A172 (cell line): ENCODE measurements around the gene OMA1. TPM values are rescaled to one million over a fixed set of nuclear protein-coding genes. Genes with fewer than 3 reads are reported as not detected.
A peak's percentile ranks its signal among the peaks of the same experiment; 100 is the strongest.
"Not testable (repeated sequence)": the region's sequence is repeated elsewhere in the genome, so short reads cannot be mapped to it uniquely, and the experiment has no call there.

Experiments
- DNase-seq: peaks from one replicate; pipeline ENCODE4 v3.0.0-alpha.2; 2015; ENCODE audit warnings: low spot score
- total RNA-seq: library from RNA; depleted of rRNA; stranded (reverse); fragments of >200 nt; shearing (Covaris generic); gene quantifications from 2 replicates; pipeline ENCODE4 v1.2.3, GENCODE V29; 2014; rRNA removed

OMA1 gene
- 13.6 and 20.4 TPM in 2 replicates for total RNA-seq

DNA sequence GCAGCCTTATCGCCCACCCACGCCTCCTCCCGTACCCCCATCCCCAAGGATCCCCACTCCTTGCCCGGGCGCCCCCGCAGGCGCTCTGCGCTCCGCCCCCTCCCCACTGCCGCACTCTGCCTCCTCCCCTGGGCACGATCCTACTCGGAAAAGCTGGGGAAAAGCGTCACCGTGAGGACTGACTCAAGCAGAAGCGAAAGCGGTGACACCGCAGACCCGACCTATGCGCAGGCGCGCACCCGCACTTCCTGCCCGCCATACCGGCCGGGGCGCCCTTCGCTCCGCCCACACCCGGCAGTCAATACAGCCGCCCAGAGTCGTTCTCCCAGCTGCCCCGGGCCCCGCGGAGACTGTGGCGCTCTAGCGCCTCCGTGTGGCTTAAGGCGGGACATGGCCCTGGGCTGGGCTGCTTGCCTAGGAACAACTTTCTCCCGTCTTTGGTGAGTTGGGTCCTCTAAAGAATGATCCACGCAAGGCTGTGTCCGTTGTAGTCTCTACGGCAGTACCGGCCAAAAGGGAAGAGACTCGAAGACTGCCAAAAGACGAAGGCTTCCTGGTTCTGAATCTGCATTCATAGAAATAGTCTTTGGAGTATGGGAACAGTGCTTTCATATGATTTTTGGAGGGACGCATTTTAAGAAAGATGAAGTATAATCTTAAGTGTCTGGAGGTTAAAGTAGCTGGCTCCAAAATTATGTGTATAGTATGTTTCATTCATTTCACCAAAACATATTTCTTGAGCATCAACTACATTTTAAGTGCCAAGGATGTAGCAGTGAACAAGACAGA lies at the start of gene OMA1:
OMA1 (minus strand) TSS at position 207 of the 789 bp plus-strand sequence. CDS start 7,432 bp downstream, outside the sequence.
- peak; percentile 93 for DNase-seq

DNA sequence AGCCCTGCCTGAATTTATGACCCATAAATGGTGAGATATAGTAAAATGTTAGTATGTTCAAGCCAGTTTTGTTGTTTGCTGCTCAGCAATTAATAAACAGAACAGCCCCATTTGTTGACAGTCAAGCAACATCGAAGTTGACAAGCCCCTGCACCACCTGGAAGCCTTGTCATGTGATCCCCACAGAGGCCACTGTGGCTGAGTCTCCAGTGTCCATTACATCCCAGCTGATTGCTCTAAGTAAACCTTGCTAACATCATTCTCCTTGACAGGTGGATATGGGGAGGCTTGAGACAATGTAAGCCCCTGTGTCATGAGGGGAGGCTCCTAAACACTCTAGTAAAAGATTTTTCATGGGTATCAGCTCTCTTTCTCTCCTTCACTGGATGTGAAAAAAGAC lies 48.0 kb upstream of the OMA1 start:
- no peak for DNase-seq

DNA sequence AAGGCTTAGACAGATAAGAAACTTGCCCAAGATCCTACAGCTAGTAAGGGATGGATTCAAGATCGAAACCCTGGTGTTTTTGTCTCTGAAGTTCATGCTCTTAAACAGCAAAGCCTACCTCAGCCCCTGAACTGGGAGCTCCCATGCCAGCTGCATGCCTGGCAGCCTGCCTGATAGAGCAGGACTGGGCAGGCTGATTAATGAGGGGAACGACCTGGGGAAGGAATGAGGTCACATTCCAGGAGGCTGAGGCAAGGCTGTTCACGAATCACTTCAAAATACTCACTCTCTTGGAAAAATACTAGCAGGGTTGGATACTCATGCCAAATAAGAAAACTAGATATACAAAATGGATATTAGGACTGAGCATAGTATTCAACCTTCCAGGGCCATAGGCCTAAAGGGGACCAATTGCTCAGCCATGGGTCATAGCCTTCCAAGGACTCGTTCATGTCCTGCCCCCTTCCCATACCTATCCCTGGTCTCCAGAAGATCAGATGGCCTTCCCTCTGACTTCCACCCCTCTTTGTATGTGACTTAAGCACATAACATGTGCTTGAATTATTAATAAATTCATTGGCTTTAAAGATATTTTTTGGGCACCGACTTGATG lies 46.1 kb upstream of the OMA1 start:
- peak; percentile 95 for DNase-seq

DNA sequence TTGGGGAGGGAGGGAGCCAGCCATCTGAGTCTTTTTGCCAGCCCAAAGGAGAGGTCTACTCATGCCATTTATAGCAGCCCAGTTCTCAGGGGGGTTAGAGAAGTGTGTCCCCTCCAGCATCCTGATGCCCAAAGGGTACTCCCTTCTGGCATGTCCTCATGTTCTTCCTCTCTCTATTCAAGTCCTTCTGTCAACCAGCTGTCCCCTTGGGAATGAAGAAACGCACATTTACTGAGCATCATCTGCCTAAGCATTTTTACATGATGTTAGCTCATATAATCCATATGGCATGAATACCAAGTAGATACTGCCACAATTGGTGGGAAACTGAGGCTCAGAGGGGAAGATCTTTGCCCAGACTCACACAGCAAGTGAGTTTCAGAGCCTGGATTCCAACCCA lies 45.3 kb upstream of the OMA1 start:
- no peak for DNase-seq

DNA sequence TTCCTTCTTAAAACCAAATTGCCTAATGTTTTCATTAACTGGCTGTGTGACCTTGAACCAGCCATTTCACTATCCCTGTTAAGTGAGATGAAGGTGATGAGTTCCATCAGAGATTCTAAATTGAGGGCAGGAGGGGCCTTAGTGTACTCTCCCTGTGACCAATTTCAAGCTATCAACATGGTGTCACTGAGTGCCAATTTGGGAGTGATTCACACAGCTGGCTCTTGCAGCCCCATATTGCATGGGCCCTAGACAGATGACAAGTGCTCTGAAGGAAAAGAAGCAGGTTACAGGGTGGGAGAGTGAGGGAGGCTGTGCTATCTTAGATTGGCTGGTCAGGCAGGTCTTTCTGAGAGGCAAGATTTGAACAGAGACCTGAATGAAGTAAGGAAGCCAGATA lies 43.5 kb upstream of the OMA1 start:
- DNase-seq: no peak

DNA sequence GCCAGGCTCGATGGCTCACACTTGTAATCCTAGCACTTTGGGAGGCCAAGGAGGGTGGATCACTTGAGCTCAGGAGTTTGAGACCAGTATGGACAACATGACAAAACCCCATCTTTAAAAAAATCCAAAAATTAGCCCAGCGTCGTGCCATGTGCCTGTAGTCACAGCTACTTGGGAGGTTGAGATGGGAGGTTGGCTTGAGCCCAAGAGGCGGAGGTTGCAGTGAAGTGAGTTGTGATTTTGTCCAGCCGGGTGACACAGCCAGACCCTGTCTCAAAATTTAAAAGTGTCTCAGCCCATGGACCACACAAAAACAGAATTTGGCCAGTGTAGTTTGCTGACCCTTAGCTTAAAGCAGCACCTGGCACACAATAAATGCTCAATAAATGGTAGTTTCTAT lies 41.9 kb upstream of the OMA1 start:
- no peak for DNase-seq

DNA sequence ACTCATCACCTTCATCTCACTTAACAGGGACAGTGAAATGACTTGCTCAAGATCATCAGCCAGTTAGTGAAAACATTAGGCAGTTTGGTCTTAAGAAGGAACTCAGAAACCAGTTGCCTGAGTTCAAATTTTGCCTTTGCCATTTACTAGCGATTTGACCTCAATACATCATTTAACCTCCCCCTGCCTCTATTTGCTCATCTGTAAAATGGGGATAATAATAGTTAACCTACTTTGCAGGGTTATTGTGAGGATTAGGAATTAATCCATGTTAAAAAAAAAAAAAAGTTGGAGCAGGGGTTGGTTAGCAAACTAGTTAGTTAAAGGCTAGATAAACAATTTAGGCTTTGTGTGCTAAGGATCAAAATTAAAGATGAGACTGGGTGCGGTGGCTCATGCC lies 41.1 kb upstream of the OMA1 start:
- no peak for DNase-seq

DNA sequence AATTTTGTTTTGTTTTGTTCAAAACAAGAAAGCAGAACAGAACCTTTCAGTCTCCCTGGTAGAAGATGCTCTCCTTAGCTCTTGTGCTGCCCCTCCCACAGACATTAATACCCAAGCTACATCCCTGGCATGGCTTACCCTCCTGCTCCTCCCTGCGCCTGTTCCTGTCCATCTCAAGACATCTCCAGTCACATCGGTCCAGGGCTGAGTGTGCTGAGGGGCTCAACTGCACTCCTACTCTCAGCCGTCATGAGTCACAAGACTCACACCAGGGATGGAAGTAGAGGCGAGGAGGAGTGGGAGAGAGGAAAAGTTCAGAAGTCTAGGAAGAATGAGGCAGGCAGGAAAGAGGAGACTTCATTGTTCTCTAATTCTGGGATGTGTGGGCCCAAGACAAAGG lies 39.7 kb upstream of the OMA1 start:
- no peak for DNase-seq

DNA sequence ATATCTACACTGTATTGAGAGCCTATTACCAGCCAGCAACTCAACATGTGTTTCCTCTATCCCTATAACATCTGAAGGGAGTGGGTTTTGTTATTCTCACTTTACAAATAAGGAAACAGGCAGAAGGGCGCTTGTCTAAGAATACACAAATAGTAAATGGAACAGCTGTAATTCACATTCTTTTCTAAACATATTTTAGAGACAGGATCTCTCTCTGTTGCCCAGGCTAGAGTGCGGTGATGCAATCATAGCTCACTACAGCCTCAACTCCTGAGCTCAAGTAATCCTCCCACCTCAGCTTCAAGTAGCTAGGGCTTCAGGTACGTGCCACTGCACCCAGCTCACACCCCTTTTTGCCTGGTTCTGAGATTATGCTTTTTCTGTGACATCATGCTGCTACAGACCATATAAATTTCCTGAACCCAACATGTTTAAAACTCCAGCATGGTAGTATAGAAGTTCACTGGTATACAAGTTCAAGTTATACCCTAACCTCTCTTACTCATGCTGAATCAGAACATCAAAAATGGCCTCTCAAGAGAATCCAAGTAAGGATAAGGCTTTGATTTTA lies 39.1 kb upstream of the OMA1 start:
- no peak for DNase-seq

DNA sequence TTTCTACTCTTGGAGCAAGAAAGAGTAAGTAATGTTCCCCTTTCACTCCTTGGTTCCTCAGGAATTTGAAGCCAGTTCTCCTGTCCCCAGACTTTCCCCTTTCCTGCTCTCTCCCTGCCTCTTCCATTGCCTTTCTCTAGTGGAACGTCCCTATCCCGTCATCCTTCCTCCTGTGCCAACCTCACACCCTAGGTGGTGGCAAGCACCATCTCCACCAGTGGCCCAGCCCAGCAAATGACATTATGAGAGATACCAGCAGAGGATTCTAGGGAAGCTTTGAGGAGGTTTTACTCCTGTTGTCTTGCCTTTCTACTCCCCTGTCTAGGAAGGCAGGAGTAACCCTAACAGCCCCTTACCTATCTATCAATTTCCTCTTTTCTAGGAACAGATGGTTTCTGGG lies 38.6 kb upstream of the OMA1 start:
- DNase-seq: no peak

DNA sequence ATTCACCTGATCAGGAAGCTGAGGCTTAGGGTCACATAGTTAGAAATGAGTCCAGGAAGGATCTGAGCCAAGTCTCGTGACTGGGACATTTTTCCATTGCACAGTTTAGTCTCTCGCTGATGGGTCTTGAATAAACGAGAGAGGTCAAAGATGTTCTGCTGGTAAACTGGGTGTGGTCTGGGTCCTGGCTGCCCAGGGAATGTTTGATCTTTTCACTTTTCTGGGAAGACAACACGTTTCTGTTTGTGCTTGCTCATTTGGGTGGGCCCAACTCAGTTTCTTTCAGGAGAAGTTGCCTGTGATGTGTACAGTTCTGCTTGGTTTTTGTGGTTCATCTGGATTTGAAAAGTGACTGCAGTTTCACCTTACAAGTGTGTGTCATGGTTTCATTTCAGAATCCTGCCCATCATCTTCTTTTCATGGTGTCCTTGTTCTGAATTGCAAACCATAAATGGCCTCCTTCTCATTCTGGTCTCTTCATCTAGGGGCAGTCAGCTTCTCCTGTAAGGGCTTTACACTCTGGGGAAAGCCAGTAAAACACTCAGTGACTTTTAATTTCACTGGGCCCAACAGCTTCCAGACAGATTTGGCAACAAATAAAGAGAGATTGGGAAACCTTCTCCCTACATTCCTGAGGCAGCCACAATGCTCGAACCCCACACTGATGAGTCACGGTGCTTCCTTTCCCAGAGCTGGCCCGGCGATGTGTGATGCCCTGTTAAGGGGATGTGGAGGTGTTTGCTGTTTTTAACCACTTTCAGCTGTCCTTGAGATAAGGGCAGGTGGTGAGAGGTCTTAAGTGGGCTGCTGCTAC lies 37.8 kb upstream of the OMA1 start:
- DNase-seq: peak; percentile 97

DNA sequence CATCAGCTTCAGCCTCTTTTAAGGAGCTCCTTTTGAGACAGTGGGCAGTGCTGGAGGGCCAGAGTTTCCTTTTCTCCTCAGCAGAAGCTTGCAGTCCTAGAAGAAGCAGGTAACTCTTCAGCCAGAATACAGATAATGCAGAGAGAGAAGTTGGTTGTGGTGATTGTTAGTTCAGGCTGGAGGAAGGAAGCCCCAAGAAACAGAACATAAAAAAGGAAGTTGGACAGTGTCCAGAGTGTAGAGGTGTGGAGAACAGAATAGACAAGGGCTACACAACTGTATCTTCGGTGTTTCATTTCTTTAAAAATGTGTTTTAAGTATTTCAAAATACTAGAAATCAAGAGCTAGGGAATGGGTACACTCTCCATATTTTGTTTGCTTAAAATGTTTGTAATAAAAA lies 37.0 kb upstream of the OMA1 start:
- no peak for DNase-seq

DNA sequence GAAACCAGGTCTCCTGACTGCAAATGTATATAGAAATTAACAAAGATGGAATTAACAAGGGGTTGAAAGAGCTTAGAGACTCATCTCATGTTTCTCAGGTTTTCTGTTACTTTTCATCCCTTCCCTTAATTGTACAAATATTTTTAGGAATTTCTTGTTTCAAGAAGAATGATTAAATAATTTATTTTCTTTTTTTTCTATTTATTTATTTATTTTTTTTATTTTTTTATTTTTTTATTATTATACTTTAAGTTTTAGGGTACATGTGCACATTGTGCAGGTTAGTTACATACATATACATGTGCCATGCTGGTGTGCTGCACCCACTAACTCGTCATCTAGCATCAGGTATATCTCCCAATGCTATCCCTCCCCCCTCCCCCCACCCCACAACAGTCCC lies 35.6 kb upstream of the OMA1 start:
- not testable (repeated sequence) for DNase-seq

DNA sequence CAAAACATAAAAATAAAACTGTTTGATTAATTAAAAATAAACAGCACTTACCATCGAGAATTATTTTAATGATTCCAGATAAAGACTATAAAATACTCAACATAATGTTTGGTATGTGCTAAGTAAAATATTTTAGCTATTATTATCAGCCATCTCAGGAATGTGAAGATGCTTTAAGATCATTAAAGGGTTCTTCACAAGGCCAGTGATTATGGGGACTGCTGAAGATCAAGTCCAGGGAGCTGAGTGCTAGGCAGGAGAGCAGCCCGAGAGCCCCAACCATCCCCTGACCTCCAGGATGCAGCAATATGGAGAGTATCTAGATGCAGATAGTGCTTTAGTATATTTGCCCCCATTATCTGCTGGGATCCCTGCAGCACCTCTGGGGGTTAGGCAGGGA lies 35.1 kb upstream of the OMA1 start:
- DNase-seq: no peak

DNA sequence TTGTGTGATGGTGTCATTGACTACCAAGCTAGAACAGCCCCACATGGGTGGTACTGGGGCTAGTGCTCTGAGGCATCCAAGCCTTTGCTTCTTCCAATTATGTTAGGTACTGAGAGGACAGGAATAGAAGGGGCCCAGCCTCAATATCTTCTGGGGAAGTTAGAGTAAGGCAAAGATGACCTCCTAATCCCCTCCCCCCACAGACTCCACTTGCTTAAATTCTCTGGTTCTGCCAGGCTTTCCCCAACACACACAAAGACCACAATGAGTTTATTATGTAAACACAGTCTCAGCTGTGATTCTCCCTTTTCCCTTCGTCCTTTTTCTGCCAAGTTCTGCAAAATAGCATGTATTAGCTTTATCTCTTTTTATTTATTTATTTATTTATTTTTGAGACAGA lies 33.7 kb upstream of the OMA1 start:
- no peak for DNase-seq

DNA sequence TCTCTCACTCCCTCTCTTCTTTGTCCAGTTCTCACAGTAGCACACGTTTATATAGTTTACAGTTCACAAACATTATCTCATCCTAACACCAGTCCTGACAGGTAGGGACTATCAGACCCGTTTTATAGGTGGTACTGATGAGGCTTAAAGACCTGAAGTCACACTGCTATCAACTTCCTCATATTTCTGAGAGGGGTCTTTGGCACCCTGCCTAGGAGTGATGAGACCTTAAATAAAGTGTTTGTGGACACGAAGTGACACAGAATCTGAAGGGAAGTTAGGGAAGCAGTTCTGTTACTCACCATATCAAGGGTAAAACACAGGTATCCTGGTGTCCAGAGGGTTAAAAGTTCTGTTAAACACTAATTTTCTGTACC lies 31.1 kb upstream of the OMA1 start:
- DNase-seq: no peak

DNA sequence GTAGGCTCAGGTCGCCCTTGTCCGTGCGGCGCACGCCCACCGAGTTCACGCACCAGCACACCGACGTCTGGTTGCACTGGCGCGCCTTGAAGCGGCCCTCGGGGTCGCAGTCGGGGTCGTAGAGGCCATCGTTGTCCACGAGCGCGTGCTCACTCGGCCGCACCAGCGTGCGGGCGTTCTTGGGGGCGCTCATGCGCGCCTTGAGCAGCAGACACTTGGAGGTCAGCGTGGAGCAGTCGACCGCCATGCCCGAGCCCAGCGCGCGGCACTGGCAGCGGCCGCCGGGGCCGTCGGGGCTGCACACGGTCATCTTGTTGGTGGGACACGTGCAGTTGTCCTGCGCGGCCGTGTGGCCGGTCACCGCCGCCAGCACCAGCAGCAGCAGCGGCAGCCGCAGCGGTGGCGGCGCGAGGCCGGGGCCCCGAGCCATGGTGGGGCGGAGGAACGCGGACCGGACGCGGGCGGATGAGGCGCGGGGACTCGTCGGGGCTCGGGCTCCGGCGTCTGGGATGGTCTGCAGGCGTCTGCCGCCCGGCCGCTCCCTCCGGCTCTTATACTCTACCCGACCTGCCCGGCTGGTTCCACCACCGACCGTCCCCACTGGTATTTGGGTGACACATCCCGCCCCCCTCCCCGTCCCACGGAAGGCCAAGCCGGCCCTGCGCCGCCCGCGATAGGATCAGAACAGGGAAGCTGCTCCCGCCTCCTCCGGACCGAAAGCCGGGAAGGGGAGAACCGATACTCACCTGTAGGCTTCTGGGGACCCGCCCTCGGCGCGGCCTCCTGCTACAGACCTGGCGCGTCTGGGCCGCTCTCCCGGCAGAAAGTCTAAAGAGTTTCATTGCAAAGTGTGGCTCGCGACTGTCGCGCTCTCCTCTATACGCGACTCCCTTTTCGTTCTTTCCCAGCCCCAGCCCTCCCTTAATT lies 30.5 kb upstream of the OMA1 start, which contains the start of gene TACSTD2:
TACSTD2 (minus strand) TSS at position 526 of the 927 bp plus-strand sequence; CDS start at position 430, 96 bp downstream.
- no peak for DNase-seq

DNA sequence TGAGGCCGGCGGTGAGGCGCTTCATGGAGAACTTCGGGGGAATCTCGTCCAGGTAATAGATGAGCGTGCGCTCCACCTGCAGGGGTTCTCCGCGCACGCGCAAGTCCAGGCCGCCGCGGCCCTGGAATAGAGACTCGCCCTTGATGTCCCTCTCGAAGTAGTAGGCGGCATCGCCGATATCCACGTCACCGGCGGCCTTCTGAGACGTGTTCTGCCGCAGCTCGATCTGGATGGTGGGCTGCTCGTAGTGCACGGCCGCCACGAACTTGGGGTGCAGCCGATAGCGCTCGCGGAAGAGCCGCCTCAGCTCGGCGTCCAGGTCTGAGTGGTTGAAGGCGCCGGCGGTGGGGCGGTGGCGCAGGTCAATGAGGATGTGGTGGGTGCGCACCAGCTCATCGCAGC lies 29.8 kb upstream of the OMA1 start:
- no peak for DNase-seq

DNA sequence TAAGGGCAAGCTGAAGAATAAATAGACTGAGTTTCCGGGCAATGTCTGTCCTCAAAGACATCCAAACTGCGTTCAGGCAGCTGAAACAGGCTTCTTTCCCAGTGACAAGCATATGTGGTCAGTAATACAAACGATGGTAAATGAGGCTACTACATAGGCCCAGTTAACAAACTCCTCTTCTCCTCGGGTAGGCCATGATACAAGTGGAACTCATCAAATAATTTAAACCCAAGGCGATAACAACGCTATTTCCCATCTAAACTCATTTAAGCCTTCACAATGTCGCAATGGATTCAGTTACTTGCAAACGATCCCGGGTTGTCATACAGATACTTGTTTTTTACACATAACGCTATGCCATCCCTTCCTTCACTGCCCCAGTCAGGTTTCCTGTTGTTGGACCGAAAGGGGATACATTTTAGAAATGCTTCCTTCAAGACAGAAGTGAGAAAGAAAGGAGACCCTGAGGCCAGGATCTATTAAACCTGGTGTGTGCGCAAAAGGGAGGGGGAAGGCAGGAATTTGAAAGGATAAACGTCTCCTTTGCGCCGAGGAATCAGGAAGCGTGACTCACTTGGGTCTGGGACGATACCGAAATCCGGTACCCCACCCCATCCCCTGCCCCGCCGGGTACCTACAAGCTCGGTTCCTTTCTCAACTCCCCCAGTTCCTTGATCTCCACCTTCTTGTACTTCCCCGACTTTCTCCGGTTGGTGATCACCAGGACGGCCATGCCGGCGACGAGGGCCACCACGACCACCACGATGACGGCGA lies 29.2 kb upstream of the OMA1 start:
- DNase-seq: no peak

DNA sequence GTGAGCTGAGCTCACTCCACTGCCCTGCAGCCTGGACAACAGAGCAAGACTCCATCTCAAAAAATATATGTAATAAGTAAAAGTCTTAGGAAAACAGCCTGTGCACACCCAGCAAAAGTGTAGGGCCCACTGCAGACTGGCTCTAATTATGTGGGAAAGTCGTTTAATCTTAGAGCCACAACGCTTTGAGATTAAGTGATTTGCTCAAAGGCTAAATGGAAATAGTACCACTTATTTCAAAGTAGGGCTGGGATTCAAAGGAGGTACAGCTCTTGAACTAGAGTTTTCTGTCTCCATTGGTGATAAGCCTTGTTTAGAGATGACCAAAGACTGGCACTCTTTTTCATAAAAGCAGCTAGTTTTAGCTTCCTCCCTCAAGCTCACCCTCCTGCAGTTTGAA lies 28.3 kb upstream of the OMA1 start:
- no peak for DNase-seq
